SH-SY5Y (cell line): Measurements from ENCODE around the gene NLRP12.

Experiments used
- GATA2 ChIP-seq: IDR thresholded peaks from 2 replicates; pipeline ENCODE4 v1.6.1; 2011; ENCODE audit warnings: mild to moderate bottlenecking, low read depth, low read length
- GATA3 ChIP-seq: IDR thresholded peaks from 2 replicates; pipeline ENCODE4 v1.6.1; 2011; ENCODE audit warnings: low read depth, mild to moderate bottlenecking, low read length, moderate library complexity

NLRP12 gene

GRCh38 chr19:53864308-53864836 is 40.3 kb upstream of the NLRP12 start:
- TF ChIP-seq GATA2: no peak
- no peak for TF ChIP-seq GATA3

- no peak for TF ChIP-seq GATA2
- no peak for TF ChIP-seq GATA3
These were observed 29.6 kb upstream of the NLRP12 start for GRCh38 chr19:53853707-53854106.

GRCh38 chr19:53849237-53849676 is 25.1 kb upstream of the NLRP12 start:
- TF ChIP-seq GATA3 (no peak), GATA2 (no peak)

- TF ChIP-seq GATA2 (no peak), GATA3 (no peak)
These were observed 23.4 kb upstream of the NLRP12 start for GRCh38 chr19:53847555-53847954.

GRCh38 chr19:53844849-53845246 is 20.7 kb upstream of the NLRP12 start:
- TF ChIP-seq GATA3: no peak

- no peak for TF ChIP-seq GATA2
- TF ChIP-seq GATA3: no peak
These were observed 4.4 kb upstream of the NLRP12 start for GRCh38 chr19:53828531-53828930.

- no peak for TF ChIP-seq GATA3
- no peak for TF ChIP-seq GATA2
These were observed 2.8 kb upstream of the NLRP12 start for GRCh38 chr19:53826876-53827275.

- no peak for TF ChIP-seq GATA3
- TF ChIP-seq GATA2: no peak
These were observed 564 bp downstream of the NLRP12 start for GRCh38 chr19:53823380-53824120.

- TF ChIP-seq GATA2 (no peak), GATA3 (no peak)
These were observed 4.3 kb downstream of the NLRP12 start for GRCh38 chr19:53819861-53820260.

- TF ChIP-seq GATA3 (no peak), GATA2 (no peak)
These were observed 5.4 kb downstream of the NLRP12 start for GRCh38 chr19:53818756-53819155.

- TF ChIP-seq GATA2 (no peak), GATA3 (no peak)
These were observed 10.1 kb downstream of the NLRP12 start for GRCh38 chr19:53813996-53814395.

GRCh38 chr19:53812335-53812734 is 11.8 kb downstream of the NLRP12 start:
- TF ChIP-seq GATA3: no peak
- TF ChIP-seq GATA2: no peak

GRCh38 chr19:53810891-53811290 is 13.2 kb downstream of the NLRP12 start:
- TF ChIP-seq GATA2: no peak
- no peak for TF ChIP-seq GATA3

GRCh38 chr19:53810187-53810546 is 13.9 kb downstream of the NLRP12 start:
- no peak for TF ChIP-seq GATA2
- TF ChIP-seq GATA3: no peak

- no peak for TF ChIP-seq GATA2
- TF ChIP-seq GATA3: no peak
These were observed 14.5 kb downstream of the NLRP12 start for GRCh38 chr19:53809518-53810186.
